ENCODE measurements around the gene GNAI2.

DNA sequence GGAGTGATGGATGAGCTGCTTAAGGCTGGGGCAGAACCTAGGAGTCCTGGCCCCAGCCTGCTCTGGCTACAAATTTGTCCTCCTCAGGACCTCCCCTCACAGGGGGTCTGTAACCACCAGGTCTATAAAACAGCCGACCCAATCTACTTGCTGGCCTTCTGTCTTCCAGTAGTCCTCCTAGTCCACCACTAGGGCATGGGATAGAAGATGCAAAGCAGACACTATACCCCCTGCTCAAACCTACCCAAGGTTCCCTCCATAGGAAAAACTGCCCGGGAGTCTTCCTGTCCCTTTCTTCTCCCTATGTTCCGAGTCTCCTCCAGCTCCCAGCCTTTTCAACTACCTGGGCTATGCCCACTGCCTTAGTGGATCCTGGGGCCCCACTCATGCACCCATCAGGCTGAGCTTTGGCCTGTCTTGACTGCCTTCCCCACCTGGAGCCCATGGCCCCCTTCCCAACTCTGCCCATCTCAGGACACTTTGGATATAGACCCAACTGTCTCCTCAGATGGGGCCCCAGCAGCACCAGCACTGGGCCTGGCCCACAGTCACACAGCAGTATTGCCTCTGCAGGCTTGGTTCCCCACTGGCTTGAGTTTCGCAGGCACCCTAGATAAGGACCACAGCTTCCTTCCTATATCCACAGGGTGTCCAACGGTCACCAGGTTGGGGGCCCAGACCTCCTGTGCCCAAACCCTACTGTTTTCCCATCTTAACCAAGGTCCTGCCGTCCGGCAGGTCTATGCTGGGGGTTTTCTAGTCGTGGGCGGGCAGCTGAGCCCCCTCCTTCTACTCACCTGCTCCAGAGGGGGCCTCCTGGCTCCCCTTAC lies 62.1 kb downstream of the GNAI2 start:
- no peak for TF ChIP-seq EZH2 (IDR thresholded peaks at IDR 0.05; ENCODE audit: low read length)
- TF ChIP-seq, protein P1, sequence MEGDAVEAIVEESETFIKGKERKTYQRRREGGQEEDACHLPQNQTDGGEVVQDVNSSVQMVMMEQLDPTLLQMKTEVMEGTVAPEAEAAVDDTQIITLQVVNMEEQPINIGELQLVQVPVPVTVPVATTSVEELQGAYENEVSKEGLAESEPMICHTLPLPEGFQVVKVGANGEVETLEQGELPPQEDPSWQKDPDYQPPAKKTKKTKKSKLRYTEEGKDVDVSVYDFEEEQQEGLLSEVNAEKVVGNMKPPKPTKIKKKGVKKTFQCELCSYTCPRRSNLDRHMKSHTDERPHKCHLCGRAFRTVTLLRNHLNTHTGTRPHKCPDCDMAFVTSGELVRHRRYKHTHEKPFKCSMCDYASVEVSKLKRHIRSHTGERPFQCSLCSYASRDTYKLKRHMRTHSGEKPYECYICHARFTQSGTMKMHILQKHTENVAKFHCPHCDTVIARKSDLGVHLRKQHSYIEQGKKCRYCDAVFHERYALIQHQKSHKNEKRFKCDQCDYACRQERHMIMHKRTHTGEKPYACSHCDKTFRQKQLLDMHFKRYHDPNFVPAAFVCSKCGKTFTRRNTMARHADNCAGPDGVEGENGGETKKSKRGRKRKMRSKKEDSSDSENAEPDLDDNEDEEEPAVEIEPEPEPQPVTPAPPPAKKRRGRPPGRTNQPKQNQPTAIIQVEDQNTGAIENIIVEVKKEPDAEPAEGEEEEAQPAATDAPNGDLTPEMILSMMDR (optimal IDR thresholded peaks at IDR 0.05 in 1 of 3, IDR thresholded peaks at IDR 0.05 in 1 of 3, conservative IDR thresholded peaks at IDR 0.05 in 1 of 3; ENCODE audit: extremely low read depth in 1 of 3, insufficient read depth in 2 of 3, low read length in 3 of 3), result peak in 2 of 3 experiments; percentile 30 to 35
